Mesenchymal stem cell (in vitro differentiated cells and primary cell): Measurements from ENCODE around the gene UQCR11.

Experiments
- DNase-seq: peaks from one replicate; pipeline ENCODE4 v3.0.0-alpha.2; 2013
- H2AFZ ChIP-seq: one replicate; pipeline ENCODE4 v1.6.1; 2013; ENCODE audit warnings: low read depth, mild to moderate bottlenecking, control low read depth, inconsistent platforms, low read length, moderate library complexity
- H2AK5ac ChIP-seq: 2 replicates; pipeline ENCODE4 v1.6.1; 2013; ENCODE audit warnings: low read length, moderate library complexity, mild to moderate bottlenecking, inconsistent platforms; ENCODE audit not compliant: severe bottlenecking
- H2BK120ac ChIP-seq: one replicate; pipeline ENCODE4 v1.6.1; 2013; ENCODE audit warnings: low read depth, mild to moderate bottlenecking, inconsistent platforms, low read length, moderate library complexity
- H2BK12ac ChIP-seq, 2 experiments: one replicate each; pipeline ENCODE4 v1.6.1; 2013; ENCODE audit warnings: inconsistent platforms in 2 of 2, low read length in 2 of 2, mild to moderate bottlenecking in 2 of 2, moderate library complexity in 2 of 2, control low read depth in 1 of 2
- H2BK15ac ChIP-seq: one replicate; pipeline ENCODE4 v1.6.1; 2013; ENCODE audit warnings: mild to moderate bottlenecking, low read depth, inconsistent platforms; ENCODE audit not compliant: poor library complexity, severe bottlenecking
- H2BK5ac ChIP-seq: 2 replicates; pipeline ENCODE4 v1.6.1; 2013; ENCODE audit warnings: low read depth, mild to moderate bottlenecking, low read length, control low read depth, inconsistent platforms; ENCODE audit not compliant: poor library complexity, severe bottlenecking
- H3K14ac ChIP-seq, 2 experiments: one replicate each; pipeline ENCODE4 v1.6.1; 2013; ENCODE audit warnings: inconsistent platforms in 2 of 2, low read length in 2 of 2, control low read depth in 1 of 2, mild to moderate bottlenecking in 1 of 2, moderate library complexity in 1 of 2
- H3K18ac ChIP-seq, 2 experiments: one replicate each; pipeline ENCODE4 v1.6.1; 2013; ENCODE audit warnings: inconsistent platforms in 2 of 2, low read length in 2 of 2, control low read depth in 1 of 2, low read depth in 1 of 2, mild to moderate bottlenecking in 1 of 2
- H3K23ac ChIP-seq, 2 experiments: one replicate each; pipeline ENCODE4 v1.6.1; 2013; ENCODE audit warnings: inconsistent platforms in 2 of 2, low read length in 2 of 2, mild to moderate bottlenecking in 2 of 2, moderate library complexity in 2 of 2, control low read depth in 1 of 2
- H3K27ac ChIP-seq: 2 replicates; pipeline ENCODE4 v1.5.1; 2013; ENCODE audit warnings: mild to moderate bottlenecking, moderate library complexity, low read length, control low read depth, inconsistent platforms; ENCODE audit not compliant: poor library complexity, severe bottlenecking
- H3K27me3 ChIP-seq, 2 experiments: 2 replicates each; pipeline versions ENCODE4 v1.6.1 to v1.7.0; 2013; ENCODE audit warnings: low read length in 2 of 2, mild to moderate bottlenecking in 2 of 2, moderate library complexity in 2 of 2, control low read depth in 1 of 2, inconsistent platforms in 1 of 2; ENCODE audit not compliant: control insufficient read depth in 1 of 2, insufficient read depth in 1 of 2
- H3K36me3 ChIP-seq, 2 experiments: 2 replicates each; pipeline versions ENCODE4 v1.6.1 to v1.7.0; 2013; ENCODE audit warnings: low read length in 2 of 2, control low read depth in 1 of 2, inconsistent platforms in 1 of 2, low read depth in 1 of 2, mild to moderate bottlenecking in 1 of 2; ENCODE audit not compliant: insufficient read depth in 2 of 2, control insufficient read depth in 1 of 2
- H3K4ac ChIP-seq, 2 experiments: one replicate each; pipeline ENCODE4 v1.6.1; 2013; ENCODE audit warnings: inconsistent platforms in 2 of 2, low read length in 2 of 2, mild to moderate bottlenecking in 2 of 2, moderate library complexity in 2 of 2, control low read depth in 1 of 2, low read depth in 1 of 2
- H3K4me1 ChIP-seq: 2 replicates; pipeline ENCODE4 v1.6.1; 2013; ENCODE audit warnings: low read depth, low read length, control low read depth; ENCODE audit not compliant: control insufficient read depth, insufficient read depth
- H3K4me2 ChIP-seq: 2 replicates; pipeline ENCODE4 v1.6.1; 2013; ENCODE audit warnings: low read length, mild to moderate bottlenecking, inconsistent platforms; ENCODE audit not compliant: poor library complexity, severe bottlenecking
- H3K4me3 ChIP-seq, 2 experiments: 2 replicates each; pipeline versions ENCODE4 v1.5.1 to v1.7.0; 2013; ENCODE audit warnings: low read length in 2 of 2, mild to moderate bottlenecking in 2 of 2, control low read depth in 1 of 2, low read depth in 1 of 2; ENCODE audit not compliant: insufficient read depth in 1 of 2
- H3K79me1 ChIP-seq: replicated peaks from 2 replicates; pipeline ENCODE4 v1.6.1; 2013; ENCODE audit warnings: mild to moderate bottlenecking, control low read depth, low read length, inconsistent platforms; ENCODE audit not compliant: poor library complexity, severe bottlenecking
- H3K9ac ChIP-seq: 2 replicates; pipeline ENCODE4 v1.7.0; 2013; ENCODE audit warnings: mild to moderate bottlenecking, low read length, moderate library complexity
- H3K9me3 ChIP-seq: 2 replicates; pipeline ENCODE4 v1.7.0; 2013; ENCODE audit warnings: mild to moderate bottlenecking, low read length; ENCODE audit not compliant: control insufficient read depth
- H4K8ac ChIP-seq: one replicate; pipeline ENCODE4 v1.6.1; 2013; ENCODE audit warnings: inconsistent platforms, mild to moderate bottlenecking, low read length, moderate library complexity
- H4K91ac ChIP-seq: one replicate; pipeline ENCODE4 v1.6.1; 2013; ENCODE audit warnings: mild to moderate bottlenecking, low read length, inconsistent platforms
- WGBS: methylation state at CpG from one replicate; pipeline ENCODE4 v1.1.7; 2013; ENCODE audit warnings: mixed read lengths; 5-methylcytosine and 5-hydroxymethylcytosine counted together

The UQCR11 gene

DNA sequence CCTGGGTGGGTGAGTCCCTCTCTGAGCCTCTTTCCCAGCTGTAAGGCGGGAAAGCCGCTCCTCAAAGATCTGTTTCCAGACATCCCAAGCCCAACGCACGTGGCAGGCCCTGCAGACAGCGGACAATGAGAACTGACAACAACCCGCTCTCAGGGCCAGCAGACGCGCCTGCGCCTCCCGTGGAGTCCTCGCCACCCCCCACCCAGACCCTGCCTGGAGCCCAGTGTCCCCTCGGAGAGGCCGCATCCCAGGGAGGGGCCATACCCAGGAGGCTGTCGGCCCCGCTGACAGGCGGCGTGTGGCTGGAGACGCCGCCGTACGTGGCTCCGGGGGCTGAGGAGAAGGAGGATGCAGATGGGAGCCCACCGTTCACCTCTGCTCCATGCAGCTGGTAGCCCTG, 16.3 kb upstream of the UQCR11 start:
- no peak overlapping the region for H3K4me3 ChIP-seq
- no peak overlapping the region for H2BK5ac ChIP-seq
- no peak overlapping the region for H3K9ac ChIP-seq

DNA sequence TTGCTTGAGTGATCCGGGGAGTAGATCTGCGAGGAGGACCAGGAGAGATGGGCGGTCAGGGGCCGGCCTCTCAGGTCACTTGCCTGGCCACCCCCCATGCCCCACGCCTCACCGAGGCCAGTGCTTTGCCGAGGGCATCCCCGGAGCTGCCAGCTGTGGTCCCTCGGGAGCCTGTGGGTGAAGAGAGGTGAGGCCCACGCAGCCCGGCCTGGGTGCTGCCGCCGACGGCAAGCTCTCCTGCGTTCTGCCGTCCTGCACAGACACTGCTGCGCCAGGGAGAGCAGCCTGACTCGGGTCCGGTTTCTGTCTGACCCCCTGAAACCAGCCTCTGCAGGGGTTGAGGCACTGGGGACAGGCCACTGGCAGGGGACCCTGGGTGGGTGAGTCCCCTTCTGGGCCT, 15.8 kb upstream of the UQCR11 start:
- 98% methylated on average over 19 of the region's 19 CpGs for WGBS

More for the DNA sequence above, 16.3 kb upstream of the UQCR11 start:
- Histone ChIP-seq H3K79me1 (peaks cover 55% of the 10 kb centered on the region), H3K4me1 (peaks cover 4% of the 10 kb centered on the region), H4K91ac (no peak overlapping the region), H3K27me3 (no peaks in the 10 kb centered on the region), H3K9me3 (no peaks in the 10 kb centered on the region), H3K14ac (no peak overlapping the region), H2BK12ac (no peak overlapping the region), H3K4ac (no peak overlapping the region), H2BK120ac (no peak overlapping the region), H3K27ac (no peak overlapping the region), H2AFZ (no peak overlapping the region), H3K18ac (no peak overlapping the region), H3K4me2 (no peak overlapping the region), H2AK5ac (no peak overlapping the region), H4K8ac (no peak overlapping the region), H3K23ac (no peak overlapping the region), H3K36me3 (peaks cover 72 to 97% of the 10 kb centered on the region in 2 experiments), H2BK15ac (no peak overlapping the region)
- 96% methylated on average over 20 of the region's 23 CpGs for WGBS
- no peak for DNase-seq

DNA sequence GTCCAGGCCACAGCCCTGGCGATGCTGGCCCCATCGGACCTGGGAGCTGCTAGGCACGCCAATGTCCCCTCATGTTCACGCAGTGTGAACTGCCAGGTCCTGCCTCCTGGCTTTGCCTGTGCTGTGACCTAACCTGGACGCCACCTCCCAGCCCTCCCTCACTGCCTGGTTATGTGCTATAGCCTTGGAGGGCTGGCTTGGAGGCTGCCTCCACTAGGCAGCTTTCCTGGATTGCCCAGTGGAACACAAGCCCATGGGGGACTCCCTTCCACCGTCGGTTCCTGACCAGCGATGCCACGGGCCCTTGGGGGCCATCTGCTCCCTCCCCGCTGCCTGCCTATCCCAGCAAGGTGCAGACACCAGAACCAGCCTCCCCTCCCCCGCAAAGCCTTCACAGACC, 15.2 kb upstream of the UQCR11 start:
- 92% methylated on average over 11 of the region's 11 CpGs for WGBS
- H3K79me1 ChIP-seq = peaks cover 50% of the 10 kb centered on the region

More for the DNA sequence above, 15.8 kb upstream of the UQCR11 start:
- Histone ChIP-seq H3K4me3 (no peak overlapping the region), H2AK5ac (no peak overlapping the region), H3K9me3 (no peaks in the 10 kb centered on the region), H2BK12ac (no peak overlapping the region), H3K4ac (no peak overlapping the region), H3K27me3 (no peaks in the 10 kb centered on the region), H2AFZ (no peak overlapping the region), H2BK5ac (no peak overlapping the region), H2BK15ac (no peak overlapping the region), H2BK120ac (no peak overlapping the region), H3K4me2 (no peak overlapping the region), H3K23ac (no peak overlapping the region), H3K18ac (no peak overlapping the region), H3K9ac (no peak overlapping the region), H3K4me1 (no peaks in the 10 kb centered on the region), H3K27ac (no peak overlapping the region), H3K36me3 (peaks cover 72 to 94% of the 10 kb centered on the region in 2 experiments), H4K91ac (no peak overlapping the region), H3K79me1 (peaks cover 53% of the 10 kb centered on the region), H3K14ac (no peak overlapping the region), H4K8ac (no peak overlapping the region)
- DNase-seq = no peak

DNA sequence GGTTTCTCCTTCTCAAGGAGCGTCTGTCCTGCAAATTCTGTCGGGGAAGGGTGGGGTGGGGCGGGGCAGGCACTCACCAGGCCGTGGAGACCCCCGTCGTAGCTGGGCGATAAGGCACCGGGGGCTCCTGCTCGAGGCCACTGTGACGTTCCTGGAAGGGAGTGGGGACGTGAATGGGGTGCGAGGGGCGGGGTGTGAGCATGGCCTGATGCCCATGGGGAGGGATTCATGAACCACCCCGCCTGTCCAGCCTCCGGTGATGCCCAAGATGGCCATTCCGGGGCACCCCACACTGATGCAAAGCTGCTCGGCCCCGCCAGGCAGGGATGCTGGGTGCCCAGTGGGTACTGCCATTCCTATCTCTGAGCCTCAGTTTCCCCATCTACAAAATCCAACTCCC, 14.4 kb upstream of the UQCR11 start:
- Histone ChIP-seq H2BK120ac (no peak overlapping the region), H2BK5ac (no peak overlapping the region), H3K23ac (no peak overlapping the region), H4K8ac (no peak overlapping the region), H3K27me3 (no peaks in the 10 kb centered on the region), H3K4ac (no peak overlapping the region), H3K9me3 (no peaks in the 10 kb centered on the region), H3K18ac (no peak overlapping the region), H3K4me3 (no peak overlapping the region), H2AFZ (no peak overlapping the region), H3K36me3 (peaks cover 73 to 92% of the 10 kb centered on the region in 2 experiments), H2AK5ac (no peak overlapping the region), H3K27ac (no peak overlapping the region), H3K14ac (no peak overlapping the region), H2BK12ac (no peak overlapping the region), H3K79me1 (peaks cover 50% of the 10 kb centered on the region), H3K9ac (no peak overlapping the region), H4K91ac (no peak overlapping the region), H2BK15ac (no peak overlapping the region), H3K4me1 (no peaks in the 10 kb centered on the region), H3K4me2 (no peak overlapping the region)
- WGBS = 95% methylated on average over 15 of the region's 18 CpGs
- DNase-seq = no peak

More for the DNA sequence above, 15.2 kb upstream of the UQCR11 start:
- H3K18ac ChIP-seq = no peak overlapping the region
- H3K36me3 ChIP-seq = peaks cover 72 to 92% of the 10 kb centered on the region in 2 experiments
- no peak overlapping the region for H3K4me3 ChIP-seq
- no peaks in the 10 kb centered on the region for H3K27me3 ChIP-seq
- H2BK5ac ChIP-seq = no peak overlapping the region
- no peak overlapping the region for H3K4me2 ChIP-seq
- no peaks in the 10 kb centered on the region for H3K4me1 ChIP-seq
- H3K9me3 ChIP-seq = no peaks in the 10 kb centered on the region
- DNase-seq = no peak
- H2BK15ac ChIP-seq = no peak overlapping the region
- no peak overlapping the region for H3K14ac ChIP-seq
- H2BK120ac ChIP-seq = no peak overlapping the region
- H3K27ac ChIP-seq = no peak overlapping the region
- no peak overlapping the region for H3K9ac ChIP-seq
- H2AK5ac ChIP-seq = no peak overlapping the region
- no peak overlapping the region for H2BK12ac ChIP-seq
- H3K23ac ChIP-seq = no peak overlapping the region
- no peak overlapping the region for H4K8ac ChIP-seq
- no peak overlapping the region for H3K4ac ChIP-seq
- no peak overlapping the region for H4K91ac ChIP-seq
- H2AFZ ChIP-seq = no peak overlapping the region
